Prostate gland (tissue), 2 donors: ENCODE results near the gene TEKT2. TPM values are rescaled to one million over a fixed set of nuclear protein-coding genes. Genes with fewer than 3 reads are reported as not detected.
A peak's percentile ranks its signal among the peaks of the same experiment; 100 is the strongest.

Experiments used
- DNase-seq: peaks from one replicate; pipeline ENCODE4 v3.0.0-alpha.2; 2019; ENCODE audit warnings: low spot score
- H3K27ac ChIP-seq, 2 donors: fragments of 200-600 bp; sonication (generic); 2 replicates each; pipeline ENCODE4 v1.5.1; 2017 to 2019
- H3K27me3 ChIP-seq: fragments of 200-600 bp; sonication (generic); replicated peaks from 2 replicates; pipeline ENCODE4 v1.5.1; 2019; ENCODE audit not compliant: insufficient read depth
- H3K36me3 ChIP-seq, 2 donors: fragments of 200-600 bp; sonication (generic); 1 replicate in 1 of 2; 2 replicates in 1 of 2; pipeline versions ENCODE4 v1.5.1 to v1.8.1; 2017 to 2019
- H3K4me1 ChIP-seq: fragments of 200-600 bp; sonication (generic); replicated peaks from 2 replicates; pipeline ENCODE4 v1.5.1; 2019
- H3K4me3 ChIP-seq, 2 donors: fragments of 200-600 bp; sonication (generic); 2 replicates each; pipeline ENCODE4 v1.5.1; 2017 to 2019
- H3K9me3 ChIP-seq: fragments of 200-600 bp; sonication (generic); 2 replicates; pipeline ENCODE4 v1.5.1; 2017
- CTCF ChIP-seq, 4 experiments: fragments of 200-600 bp in 2 of 4; fragments of 450-650 bp in 2 of 4; sonication (generic) in 2 of 4; IDR thresholded peaks; 1 replicate in 3 of 4; 2 replicates in 1 of 4; pipeline ENCODE4 v1.5.1; 2016 to 2019; ENCODE audit warnings: antibody characterized with exemption in 4 of 4, mild to moderate bottlenecking in 2 of 4, moderate library complexity in 2 of 4
- POLR2A ChIP-seq: fragments of 450-650 bp; IDR thresholded peaks from one replicate; pipeline ENCODE4 v1.6.1; 2016; ENCODE audit warnings: antibody characterized with exemption, mild to moderate bottlenecking
- POLR2AphosphoS5 ChIP-seq: sonication (generic); formaldehyde crosslinking; IDR thresholded peaks from one replicate; pipeline ENCODE4 v1.6.1; 2017; ENCODE audit warnings: antibody characterized with exemption
- WGBS: methylation state at CpG from one replicate; pipeline ENCODE4 v1.1.5; 2018; 5-methylcytosine and 5-hydroxymethylcytosine counted together
- intact Hi-C: fragments of 100-400 bp; cut with DNase I; formaldehyde crosslinking; loops from one replicate; pipeline ENCODE4 v1.14.2; 2022
- total RNA-seq, 2 donors: library from RNA; depleted of rRNA; stranded (reverse); fragments of >200 nt; gene quantifications; one replicate each; pipeline ENCODE4 v1.1.0, GENCODE V29; 2016

The TEKT2 gene
- 1 to 10 TPM in 1 of 2 donors, under 1 TPM in 1; 0.77 to 6.0 TPM for total RNA-seq

GRCh38 chr1:36083635-36084496, at the start of gene TEKT2:
TEKT2 (plus strand) TSS chr1:36084094; CDS start chr1:36084922, 828 bp downstream.
- WGBS, result 14% methylated on average over 55 of the region's 59 CpGs
- H3K36me3 ChIP-seq, result no peaks in the 10 kb centered on the region
- DNase-seq, result no peak
- H3K9me3 ChIP-seq, result no peaks in the 10 kb centered on the region
- H3K27ac ChIP-seq, result peak within 1 kb of the TSS; percentile 9 to 12
- TF ChIP-seq POLR2A, result no peak
- no peak for TF ChIP-seq POLR2AphosphoS5
- TF ChIP-seq CTCF (IDR thresholded peaks at IDR 0.05), result no peak
- H3K4me3 ChIP-seq, result peak within 1 kb of the TSS; percentile 36 to 47
- H3K27me3 ChIP-seq, result no peaks in the 10 kb centered on the region
- intact Hi-C loops, result no loop called here
- peaks cover 6% of the 10 kb centered on the region for H3K4me1 ChIP-seq

GRCh38 chr1:36034692-36035091, 49.2 kb upstream of the TEKT2 start:
- no peak overlapping the region for H3K27ac ChIP-seq
- DNase-seq, result no peak
- no peak for TF ChIP-seq POLR2A
- TF ChIP-seq POLR2AphosphoS5, result no peak
- TF ChIP-seq CTCF (IDR thresholded peaks at IDR 0.05), result no peak

GRCh38 chr1:36035154-36035553, 48.7 kb upstream of the TEKT2 start:
- Histone ChIP-seq H3K27me3 (no peaks in the 10 kb centered on the region), H3K4me3 (no peak overlapping the region), H3K9me3 (no peaks in the 10 kb centered on the region), H3K27ac (no peak overlapping the region), H3K36me3 (no peaks in the 10 kb centered on the region), H3K4me1 (no peaks in the 10 kb centered on the region)
- 77% methylated on average over 3 of the region's 3 CpGs for WGBS
- TF ChIP-seq POLR2AphosphoS5 (no peak), POLR2A (no peak)
- no peak for DNase-seq
- intact Hi-C loops, result no loop called here

More at GRCh38 chr1:36034692-36035091, 49.2 kb upstream of the TEKT2 start:
- intact Hi-C loops, result no loop called here
- H3K9me3 ChIP-seq, result no peaks in the 10 kb centered on the region
- no peak overlapping the region for H3K4me3 ChIP-seq
- H3K27me3 ChIP-seq, result no peaks in the 10 kb centered on the region
- no peaks in the 10 kb centered on the region for H3K36me3 ChIP-seq
- H3K4me1 ChIP-seq, result no peaks in the 10 kb centered on the region

- 92% methylated on average over 2 of the region's 2 CpGs for WGBS
- intact Hi-C loops, result no loop called here
- TF ChIP-seq POLR2A (no peak), POLR2AphosphoS5 (no peak), CTCF (IDR thresholded peaks at IDR 0.05) (no peak)
- H3K4me3 ChIP-seq, result no peak overlapping the region
- no peaks in the 10 kb centered on the region for H3K4me1 ChIP-seq
- no peaks in the 10 kb centered on the region for H3K27me3 ChIP-seq
- DNase-seq, result no peak
- H3K27ac ChIP-seq, result no peak overlapping the region
- no peaks in the 10 kb centered on the region for H3K36me3 ChIP-seq
- no peaks in the 10 kb centered on the region for H3K9me3 ChIP-seq
These were observed 43.7 kb upstream of the TEKT2 start for GRCh38 chr1:36040238-36040637.

GRCh38 chr1:36051821-36052220, 32.1 kb upstream of the TEKT2 start:
- no peaks in the 10 kb centered on the region for H3K27me3 ChIP-seq
- no peak for DNase-seq
- H3K27ac ChIP-seq, result no peak overlapping the region
- no peak overlapping the region for H3K4me3 ChIP-seq
- no peaks in the 10 kb centered on the region for H3K36me3 ChIP-seq
- no peaks in the 10 kb centered on the region for H3K4me1 ChIP-seq
- TF ChIP-seq CTCF (IDR thresholded peaks at IDR 0.05) (no peak), POLR2AphosphoS5 (no peak), POLR2A (no peak)
- intact Hi-C loops, result no loop called here
- no peaks in the 10 kb centered on the region for H3K9me3 ChIP-seq
